B cell (primary cell): ENCODE results near the gene RFK. TPM values are rescaled to one million over a fixed set of nuclear protein-coding genes. Genes with fewer than 3 reads are reported as not detected.

Experiments used
- ATAC-seq: fragments of 200-7000 bp; cut with Tn5 transposase; one replicate; pipeline ENCODE4 v1.10.0; 2021; ENCODE audit warnings: low read depth, mild to moderate bottlenecking, moderate number of reproducible peaks, moderate library complexity
- CTCF ChIA-PET: fragments of 350-600 bp; sonication (Branson Sonifier 250); formaldehyde crosslinking; loops from one replicate; lab custom pipeline; 2021; ENCODE audit warnings: antibody characterized with exemption, inconsistent platforms; lab: Charles Lee
- POLR2A ChIA-PET: fragments of 350-600 bp; sonication (Branson Sonifier 250); formaldehyde crosslinking; loops from one replicate; lab custom pipeline; 2021; ENCODE audit warnings: antibody characterized with exemption; lab: Charles Lee
- DNase-seq: peaks from one replicate; pipeline ENCODE4 v3.0.0; 2013
- H2AFZ ChIP-seq: 2 replicates; pipeline ENCODE4 v1.6.1; 2012; ENCODE audit warnings: mild to moderate bottlenecking, low read depth, low read length; ENCODE audit not compliant: insufficient read depth, poor library complexity, severe bottlenecking
- H3K27ac ChIP-seq, 2 donors: 1 replicate in 1 of 2; 2 replicates in 1 of 2; pipeline ENCODE4 v1.5.1; 2012 to 2013; ENCODE audit warnings: low read length in 2 of 2, mild to moderate bottlenecking in 2 of 2, moderate library complexity in 1 of 2
- H3K27me3 ChIP-seq, 4 experiments: fragments of 200-600 bp in 1 of 4; sonication (generic) in 1 of 4; replicated peaks in 1 of 4; 1 replicate in 2 of 4; 2 replicates in 2 of 4; pipeline versions ENCODE4 v1.6.1 to v1.7.0; 2013 to 2016; ENCODE audit warnings: low read length in 3 of 4, mild to moderate bottlenecking in 2 of 4, mixed read lengths in 1 of 4, moderate library complexity in 1 of 4; ENCODE audit not compliant: insufficient read depth in 4 of 4, control insufficient read depth in 3 of 4; ENCODE audit errors: control extremely low read depth in 1 of 4
- H3K36me3 ChIP-seq, 2 experiments: replicated peaks in 1 of 2; 1 replicate in 1 of 2; 2 replicates in 1 of 2; pipeline versions ENCODE4 v1.6.1 to v1.7.1; 2013; ENCODE audit warnings: low read length in 1 of 2; ENCODE audit not compliant: insufficient read depth in 2 of 2, control insufficient read depth in 1 of 2; ENCODE audit errors: control extremely low read depth in 1 of 2, extremely low read depth in 1 of 2
- H3K4me1 ChIP-seq, 2 donors: fragments of 200-600 bp in 1 of 2; sonication (generic) in 1 of 2; 1 replicate in 1 of 2; 2 replicates in 1 of 2; pipeline versions ENCODE4 v1.5.1 to v1.6.1; 2013 to 2017; ENCODE audit warnings: low read length in 2 of 2; ENCODE audit not compliant: control insufficient read depth in 2 of 2, insufficient read depth in 2 of 2
- H3K4me2 ChIP-seq: replicated peaks from 2 replicates; pipeline ENCODE3; 2012; ENCODE audit warnings: mild to moderate bottlenecking, low read depth, low read length; ENCODE audit not compliant: poor library complexity, severe bottlenecking
- H3K4me3 ChIP-seq, 5 experiments: fragments of 200-600 bp in 1 of 5; sonication (generic) in 1 of 5; 1 replicate in 3 of 5; 2 replicates in 2 of 5; pipeline versions ENCODE4 v1.5.1 to v1.7.0; 2011 to 2016; ENCODE audit warnings: low read length in 4 of 5, mild to moderate bottlenecking in 4 of 5, low read depth in 2 of 5, control low read depth in 1 of 5, moderate library complexity in 1 of 5; ENCODE audit not compliant: insufficient read depth in 1 of 5; ENCODE audit errors: control extremely low read depth in 1 of 5, extremely low read depth in 1 of 5
- H3K79me2 ChIP-seq: fragments of 200-600 bp; sonication (generic); one replicate; pipeline ENCODE4 v1.6.0; 2016; ENCODE audit warnings: low read length; ENCODE audit not compliant: control insufficient read depth, insufficient read depth
- H3K9ac ChIP-seq: fragments of 200-600 bp; sonication (generic); 2 replicates; pipeline ENCODE4 v1.6.1; 2017; ENCODE audit warnings: mild to moderate bottlenecking, low read length, moderate library complexity
- H3K9me3 ChIP-seq, 3 donors: one replicate each; pipeline versions ENCODE4 v1.6.1 to v1.7.1; 2013; ENCODE audit warnings: low read length in 2 of 3; ENCODE audit not compliant: control insufficient read depth in 2 of 3, insufficient read depth in 1 of 3; ENCODE audit errors: control extremely low read depth in 1 of 3
- H4K20me1 ChIP-seq: 2 replicates; pipeline ENCODE4 v1.6.0; 2012; ENCODE audit warnings: mild to moderate bottlenecking, low read length; ENCODE audit not compliant: insufficient read depth, control insufficient read depth, poor library complexity, severe bottlenecking
- H3K27ac Mint-ChIP-seq: one replicate; pipeline ENCODE4 v1.8.0; 2021; ENCODE audit warnings: mixed read lengths
- H3K27me3 Mint-ChIP-seq: one replicate; pipeline ENCODE4 v1.8.0; 2021; ENCODE audit warnings: mixed read lengths
- H3K4me1 Mint-ChIP-seq: one replicate; pipeline ENCODE4 v1.8.0; 2021; ENCODE audit warnings: mixed read lengths
- H3K4me3 Mint-ChIP-seq: one replicate; pipeline ENCODE4 v1.8.0; 2021; ENCODE audit warnings: mixed read lengths
- H3K9me3 Mint-ChIP-seq: one replicate; pipeline ENCODE4 v1.8.0; 2022; ENCODE audit warnings: mixed read lengths; ENCODE audit not compliant: insufficient read depth
- EZH2 ChIP-seq: IDR thresholded peaks from 2 replicates; pipeline ENCODE4 v1.6.1; 2012; ENCODE audit warnings: borderline replicate concordance, low read depth, mild to moderate bottlenecking, moderate library complexity, low read length; ENCODE audit not compliant: insufficient read depth, poor library complexity, severe bottlenecking
- WGBS: methylation state at CpG from one replicate; pipeline ENCODE4 v1.1.5; 2013; ENCODE audit warnings: missing lambda C conversion rate; ENCODE audit not compliant: insufficient coverage; 5-methylcytosine and 5-hydroxymethylcytosine counted together
- intact Hi-C: fragments of 100-400 bp; cut with micrococcal nuclease; formaldehyde crosslinking; loops from one replicate; pipeline ENCODE4 v1.10.0; 2022
- polyA plus RNA-seq: library from polyadenylated mRNA; depleted of rRNA; stranded (reverse); fragments of >200 nt; gene quantifications from 2 replicates; pipeline ENCODE4 v1.2.3, GENCODE V29; 2012
- total RNA-seq, 2 donors: library from RNA; stranded (reverse); fragments of 120-200 nt in 1 of 2; gene quantifications; 1 replicate in 1 of 2; 2 replicates in 1 of 2; pipeline versions ENCODE4 v1.2.3 to v1.2.4, GENCODE V29; 2013 to 2022
- TF ChIP-seq, protein P1 (sequence below): fragments of 200-600 bp; IDR thresholded peaks from one replicate; pipeline ENCODE4 v1.8.0; 2022; ENCODE audit warnings: antibody characterized with exemption, mild to moderate bottlenecking

RFK gene
- total and polyA plus RNA-seq, 2 donors (not counting 1 experiment from before 2014, with no cell fraction given): 3.4 to 9.0 TPM

DNA sequence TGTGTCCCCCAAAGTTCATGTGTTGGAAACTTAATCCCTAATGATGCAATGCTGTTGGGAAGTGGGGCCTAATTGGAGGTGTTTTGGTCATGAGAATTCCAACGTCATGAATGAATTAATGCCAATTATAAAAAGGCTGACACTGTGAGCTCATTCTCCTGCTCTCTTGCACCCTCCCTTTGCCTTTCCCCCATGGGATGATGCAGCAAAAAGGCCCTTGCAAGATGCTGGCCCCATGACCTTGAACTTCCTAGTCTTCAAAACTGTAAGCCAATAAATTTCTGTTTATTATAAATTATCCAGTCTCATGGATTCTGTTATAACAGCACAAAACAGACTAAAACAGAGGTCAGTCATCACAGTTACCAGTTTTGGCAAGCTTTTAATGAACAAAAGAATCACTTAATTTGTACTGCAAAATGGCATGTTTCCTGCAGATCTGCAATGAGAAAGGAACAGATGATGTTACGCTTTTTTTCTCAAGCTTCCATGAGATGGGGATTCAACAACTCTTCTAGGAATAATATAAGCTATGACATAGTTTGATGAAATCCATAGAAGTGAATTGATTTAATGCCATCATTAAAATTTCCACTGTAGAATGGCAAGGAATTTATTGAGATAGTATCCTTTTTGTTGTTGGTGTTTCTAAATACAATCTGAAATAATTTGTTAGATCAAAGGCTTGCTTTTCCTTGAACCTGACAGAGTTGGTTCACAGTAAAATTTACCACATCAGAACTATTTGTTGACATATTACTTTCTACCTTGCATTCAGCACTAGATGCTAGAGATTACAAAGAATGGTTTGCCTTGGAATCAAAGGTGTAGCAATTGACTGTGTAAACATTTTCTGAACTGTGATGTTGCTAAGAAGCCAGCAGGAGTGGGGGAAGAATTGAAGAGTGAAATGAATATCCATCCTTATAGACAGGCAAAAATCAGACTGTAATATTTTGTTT is 29.3 kb upstream of the RFK start:
- ChIA-PET CTCF (no interaction called here), POLR2A (no interaction called here)
- Mint-ChIP-seq H3K27me3 (no peaks in the 10 kb centered on the region), H3K4me1 (no peaks in the 10 kb centered on the region), H3K4me3 (no peak overlapping the region), H3K27ac (no peak overlapping the region), H3K9me3 (no peaks in the 10 kb centered on the region)
- Histone ChIP-seq H3K27me3 (no peaks in the 10 kb centered on the region), H3K27ac (no peak overlapping the region), H3K4me3 (no peak overlapping the region), H4K20me1 (no peaks in the 10 kb centered on the region), H3K36me3 (no peaks in the 10 kb centered on the region), H3K79me2 (no peaks in the 10 kb centered on the region), H3K4me1 (no peaks in the 10 kb centered on the region), H3K9ac (no peak overlapping the region), H3K9me3 (no peaks in the 10 kb centered on the region), H2AFZ (no peak overlapping the region), H3K4me2 (no peak overlapping the region)
- TF ChIP-seq, protein P1, sequence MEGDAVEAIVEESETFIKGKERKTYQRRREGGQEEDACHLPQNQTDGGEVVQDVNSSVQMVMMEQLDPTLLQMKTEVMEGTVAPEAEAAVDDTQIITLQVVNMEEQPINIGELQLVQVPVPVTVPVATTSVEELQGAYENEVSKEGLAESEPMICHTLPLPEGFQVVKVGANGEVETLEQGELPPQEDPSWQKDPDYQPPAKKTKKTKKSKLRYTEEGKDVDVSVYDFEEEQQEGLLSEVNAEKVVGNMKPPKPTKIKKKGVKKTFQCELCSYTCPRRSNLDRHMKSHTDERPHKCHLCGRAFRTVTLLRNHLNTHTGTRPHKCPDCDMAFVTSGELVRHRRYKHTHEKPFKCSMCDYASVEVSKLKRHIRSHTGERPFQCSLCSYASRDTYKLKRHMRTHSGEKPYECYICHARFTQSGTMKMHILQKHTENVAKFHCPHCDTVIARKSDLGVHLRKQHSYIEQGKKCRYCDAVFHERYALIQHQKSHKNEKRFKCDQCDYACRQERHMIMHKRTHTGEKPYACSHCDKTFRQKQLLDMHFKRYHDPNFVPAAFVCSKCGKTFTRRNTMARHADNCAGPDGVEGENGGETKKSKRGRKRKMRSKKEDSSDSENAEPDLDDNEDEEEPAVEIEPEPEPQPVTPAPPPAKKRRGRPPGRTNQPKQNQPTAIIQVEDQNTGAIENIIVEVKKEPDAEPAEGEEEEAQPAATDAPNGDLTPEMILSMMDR: no peak
- TF ChIP-seq EZH2: no peak
- ATAC-seq: no peak
- no peak for DNase-seq
- no CpG with 5 or more reads among the region's 2 CpGs for WGBS
- intact Hi-C loops: no loop called here

DNA sequence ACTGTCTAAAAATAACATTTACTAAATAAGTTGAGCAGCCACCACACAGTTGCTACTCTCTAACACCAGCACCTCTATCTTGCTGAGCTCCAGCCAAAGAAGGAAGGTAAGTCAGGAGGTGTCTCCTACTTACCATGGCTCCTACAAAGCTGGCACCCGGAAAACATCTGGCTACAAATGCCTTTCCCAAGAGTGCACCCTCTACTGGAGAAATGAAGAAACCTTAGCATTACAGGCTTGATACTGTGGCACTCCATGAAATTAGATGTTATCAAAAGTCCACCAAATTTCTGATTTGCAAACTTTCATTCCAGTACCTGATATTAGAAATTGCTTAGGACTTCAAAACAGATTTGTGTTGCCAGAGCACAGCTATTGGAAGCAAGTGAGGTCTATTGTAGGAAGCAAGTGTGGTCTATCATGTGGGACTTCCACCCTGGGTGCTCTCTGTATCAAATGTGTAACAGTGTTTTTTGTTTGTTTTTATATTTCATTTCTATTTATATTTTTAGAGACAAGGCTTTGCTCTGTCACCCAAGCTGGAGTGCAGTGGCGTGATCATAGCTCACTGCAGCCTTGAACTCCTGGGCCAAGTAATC is 25.7 kb upstream of the RFK start:
- no peak for DNase-seq
- TF ChIP-seq, protein P1: peak; percentile 35
- no peak for TF ChIP-seq EZH2
- CTCF ChIA-PET: interaction anchor here (1.0 to 2.5 kb wide), 4 partner anchors 8 to 18 kb away, joined by 3 to 8 read pairs (median 4); no protein-coding TSS in a partner anchor

More for the DNA sequence above, 25.7 kb upstream of the RFK start:
- H3K4me3 Mint-ChIP-seq: no peak overlapping the region
- H3K9me3 Mint-ChIP-seq: no peaks in the 10 kb centered on the region
- POLR2A ChIA-PET: no interaction called here
- intact Hi-C loops: no loop called here
- Histone ChIP-seq H3K79me2 (no peaks in the 10 kb centered on the region), H3K4me2 (no peak overlapping the region), H2AFZ (no peak overlapping the region), H3K9ac (no peak overlapping the region), H3K27ac (no peak overlapping the region), H3K4me1 (no peaks in the 10 kb centered on the region), H3K27me3 (no peaks in the 10 kb centered on the region), H3K9me3 (no peaks in the 10 kb centered on the region), H3K4me3 (no peak overlapping the region), H4K20me1 (no peaks in the 10 kb centered on the region), H3K36me3 (no peaks in the 10 kb centered on the region)
- H3K27ac Mint-ChIP-seq: no peak overlapping the region
- no peaks in the 10 kb centered on the region for H3K27me3 Mint-ChIP-seq
- no CpG with 5 or more reads among the region's 2 CpGs for WGBS
- no peaks in the 10 kb centered on the region for H3K4me1 Mint-ChIP-seq
- ATAC-seq: no peak
